Ecto neural progenitor cell (in vitro differentiated cells): ENCODE data around the gene SYDE2.
"Not testable (repeated sequence)": the region's sequence is repeated elsewhere in the genome, so short reads cannot be mapped to it uniquely, and the experiment has no call there.

Source experiments
- DNase-seq: peaks from one replicate; pipeline ENCODE4 v3.0.0-alpha.2; 2018; ENCODE audit warnings: low spot score

SYDE2 gene

GRCh38 chr1:85166351-85166750 lies 34.5 kb downstream of the SYDE2 start:
- DNase-seq: no peak

GRCh38 chr1:85158910-85159309 lies 41.9 kb downstream of the SYDE2 start:
- DNase-seq: no peak

- DNase-seq: no peak
Observed at GRCh38 chr1:85157436-85157835, 43.4 kb downstream of the SYDE2 start.

- no peak for DNase-seq
Observed at GRCh38 chr1:85153149-85153891, 47.5 kb downstream of the SYDE2 start.

GRCh38 chr1:85151446-85151845 lies 49.4 kb downstream of the SYDE2 start:
- no peak for DNase-seq

- no peak for DNase-seq
Observed at GRCh38 chr1:85149805-85150204, 51.0 kb downstream of the SYDE2 start.

GRCh38 chr1:85148524-85149250 lies 52.1 kb downstream of the SYDE2 start:
- no peak for DNase-seq

GRCh38 chr1:85146972-85147359 lies 53.9 kb downstream of the SYDE2 start:
- DNase-seq: no peak

- DNase-seq: not testable (repeated sequence)
Observed at GRCh38 chr1:85146298-85146971, 54.4 kb downstream of the SYDE2 start.

GRCh38 chr1:85144351-85144750 lies 56.5 kb downstream of the SYDE2 start:
- DNase-seq: no peak

GRCh38 chr1:85142753-85143152 lies 58.1 kb downstream of the SYDE2 start:
- no peak for DNase-seq

- not testable (repeated sequence) for DNase-seq
Observed at GRCh38 chr1:85138439-85138838, 62.4 kb downstream of the SYDE2 start.

- DNase-seq: no peak
Observed at GRCh38 chr1:85137660-85138059, 63.2 kb downstream of the SYDE2 start.

GRCh38 chr1:85135392-85135798 lies 65.4 kb downstream of the SYDE2 start:
- no peak for DNase-seq

GRCh38 chr1:85134583-85135391 lies 66.0 kb downstream of the SYDE2 start:
- DNase-seq: no peak

GRCh38 chr1:85133565-85134159 lies 67.2 kb downstream of the SYDE2 start:
- no peak for DNase-seq

GRCh38 chr1:85132078-85132720 lies 68.6 kb downstream of the SYDE2 start:
- DNase-seq: no peak

- DNase-seq: no peak
Observed at GRCh38 chr1:85128316-85128715, 72.5 kb downstream of the SYDE2 start.

- no peak for DNase-seq
Observed at GRCh38 chr1:85125891-85126290, 74.9 kb downstream of the SYDE2 start.

GRCh38 chr1:85124091-85124490 lies 76.7 kb downstream of the SYDE2 start:
- no peak for DNase-seq

GRCh38 chr1:85122169-85122568 lies 78.6 kb downstream of the SYDE2 start:
- DNase-seq: no peak
